CD8-positive, alpha-beta memory T cell (primary cell): Measurements from ENCODE around the gene ZBTB16. TPM values are rescaled to one million over a fixed set of nuclear protein-coding genes. Genes with fewer than 3 reads are reported as not detected.
A peak's percentile ranks its signal among the peaks of the same experiment; 100 is the strongest.

Source experiments
- CTCF ChIA-PET: fragments of 350-600 bp; sonication (Branson Sonifier 250); formaldehyde crosslinking; loops from one replicate; lab custom pipeline; 2021; ENCODE audit warnings: antibody characterized with exemption; lab: Charles Lee
- POLR2A ChIA-PET: fragments of 350-600 bp; sonication (Branson Sonifier 250); formaldehyde crosslinking; loops from one replicate; lab custom pipeline; 2021; ENCODE audit warnings: antibody characterized with exemption; lab: Charles Lee
- DNase-seq, 5 donors: peaks; one replicate each; pipeline versions ENCODE4 v3.0.0 to v3.0.0-alpha.2; 2020 to 2022; ENCODE audit warnings: mixed read lengths in 1 of 5
- H3K27ac ChIP-seq: one replicate; pipeline ENCODE4 v1.7.0; 2013; ENCODE audit warnings: low read depth, mild to moderate bottlenecking, low read length, moderate library complexity
- H3K27me3 ChIP-seq: 2 replicates; pipeline ENCODE4 v1.7.0; 2013; ENCODE audit warnings: low read length, mild to moderate bottlenecking; ENCODE audit not compliant: insufficient read depth, poor library complexity, severe bottlenecking
- H3K36me3 ChIP-seq: 2 replicates; pipeline ENCODE4 v1.7.0; 2013; ENCODE audit warnings: mild to moderate bottlenecking, low read length, moderate library complexity; ENCODE audit not compliant: insufficient read depth
- H3K4me1 ChIP-seq: 2 replicates; pipeline ENCODE4 v1.7.0; 2013; ENCODE audit warnings: mild to moderate bottlenecking, low read length, moderate library complexity; ENCODE audit not compliant: insufficient read depth
- H3K4me3 ChIP-seq: 2 replicates; pipeline ENCODE4 v1.7.0; 2013; ENCODE audit warnings: mild to moderate bottlenecking, low read length
- H3K9me3 ChIP-seq: 2 replicates; pipeline ENCODE4 v1.7.0; 2013; ENCODE audit warnings: mild to moderate bottlenecking, low read length
- H3K27ac Mint-ChIP-seq, 8 donors: one replicate each; pipeline ENCODE4 v1.8.0; 2020 to 2021; ENCODE audit warnings: mixed read lengths in 8 of 8, mild to moderate bottlenecking in 6 of 8, inconsistent platforms in 3 of 8, moderate library complexity in 3 of 8
- H3K27me3 Mint-ChIP-seq, 2 donors: one replicate each; pipeline ENCODE4 v1.8.0; 2020 to 2021; ENCODE audit warnings: mixed read lengths in 2 of 2, mild to moderate bottlenecking in 1 of 2, moderate library complexity in 1 of 2
- H3K36me3 Mint-ChIP-seq, 3 donors: one replicate each; pipeline ENCODE4 v1.8.0; 2020 to 2021; ENCODE audit warnings: mixed read lengths in 3 of 3, inconsistent platforms in 1 of 3, mild to moderate bottlenecking in 1 of 3
- H3K4me1 Mint-ChIP-seq, 3 donors: one replicate each; pipeline ENCODE4 v1.8.0; 2020 to 2021; ENCODE audit warnings: mixed read lengths in 3 of 3, inconsistent platforms in 1 of 3, mild to moderate bottlenecking in 1 of 3
- H3K4me3 Mint-ChIP-seq, 7 donors: one replicate each; pipeline ENCODE4 v1.8.0; 2020 to 2021; ENCODE audit warnings: mixed read lengths in 7 of 7, mild to moderate bottlenecking in 6 of 7, moderate library complexity in 4 of 7, inconsistent platforms in 2 of 7
- H3K9me3 Mint-ChIP-seq, 5 donors: one replicate each; pipeline ENCODE4 v1.8.0; 2020 to 2022; ENCODE audit warnings: mixed read lengths in 5 of 5, mild to moderate bottlenecking in 3 of 5, moderate library complexity in 2 of 5, inconsistent platforms in 1 of 5
- polyA plus RNA-seq: library from polyadenylated mRNA; unstranded; fragments of 300-500 nt; fragmentation: Illumina TruSeq; gene quantifications from one replicate; pipeline ENCODE4 v1.2.3, GENCODE V29; 2021
- total RNA-seq, 2 experiments: library from RNA; stranded (reverse); gene quantifications; one replicate each; pipeline ENCODE4 v1.2.3, GENCODE V29; 2021

The ZBTB16 gene
- total and polyA plus RNA-seq, 3 experiments from 2014 or later, result 2.1 to 71.9 (median 2.2) TPM

- H3K27me3 ChIP-seq, result no peaks in the 10 kb centered on the region
- H3K36me3 ChIP-seq, result no peaks in the 10 kb centered on the region
- no peak overlapping the region for H3K27ac ChIP-seq
- ChIA-PET POLR2A (no interaction called here), CTCF (interaction anchor here (0.8 kb wide), 1 partner anchor 51 kb away, joined by 3 read pairs; no protein-coding TSS in a partner anchor)
- Mint-ChIP-seq H3K9me3 (no peaks in the 10 kb centered on the region), H3K4me3 (peak overlapping the region in 1 of 7 donors; percentile 58), H3K27ac (peak overlapping the region in 4 of 8 donors; percentile 0 to 81 (median 24)), H3K36me3 (peaks cover 0 to 5% (median 0%) of the 10 kb centered on the region in 3 donors), H3K4me1 (peaks cover 32 to 55% (median 41%) of the 10 kb centered on the region in 3 donors), H3K27me3 (peaks cover 0 to 1% of the 10 kb centered on the region in 2 donors)
- H3K9me3 ChIP-seq, result no peaks in the 10 kb centered on the region
- H3K4me3 ChIP-seq, result no peak overlapping the region
- no peak for DNase-seq
- H3K4me1 ChIP-seq, result peaks cover 15% of the 10 kb centered on the region
Observed at GRCh38 chr11:114209904-114210303, 150.4 kb downstream of the ZBTB16 start.

GRCh38 chr11:114211444-114212121 is 152.1 kb downstream of the ZBTB16 start:
- ChIA-PET CTCF (interaction anchor here (0.6 to 1.1 kb wide), 2 partner anchors 49 to 118 kb away, joined by 3 read pairs; no protein-coding TSS in a partner anchor), POLR2A (no interaction called here)
- no peaks in the 10 kb centered on the region for H3K9me3 ChIP-seq
- H3K4me1 ChIP-seq, result peaks cover 31% of the 10 kb centered on the region
- Mint-ChIP-seq H3K27ac (peak overlapping the region in 5 of 8 donors; percentile 17 to 75 (median 46)), H3K9me3 (no peaks in the 10 kb centered on the region), H3K4me1 (peaks cover 48 to 71% (median 58%) of the 10 kb centered on the region in 3 donors), H3K4me3 (no peak overlapping the region), H3K36me3 (peaks cover 0 to 3% (median 0%) of the 10 kb centered on the region in 3 donors), H3K27me3 (peaks cover 0 to 1% of the 10 kb centered on the region in 2 donors)
- H3K4me3 ChIP-seq, result no peak overlapping the region
- no peak overlapping the region for H3K27ac ChIP-seq
- no peaks in the 10 kb centered on the region for H3K27me3 ChIP-seq
- DNase-seq, result no peak
- no peaks in the 10 kb centered on the region for H3K36me3 ChIP-seq

- H3K27me3 Mint-ChIP-seq, result peaks cover 0 to 1% of the 10 kb centered on the region in 2 donors
- DNase-seq, result no peak
- peaks cover 40 to 66% (median 53%) of the 10 kb centered on the region in 3 donors for H3K4me1 Mint-ChIP-seq
- no peaks in the 10 kb centered on the region for H3K36me3 ChIP-seq
- POLR2A ChIA-PET, result no interaction called here
- H3K4me3 ChIP-seq, result no peak overlapping the region
- no peaks in the 10 kb centered on the region for H3K9me3 Mint-ChIP-seq
- H3K4me1 ChIP-seq, result peaks cover 32% of the 10 kb centered on the region
- peaks cover 0 to 5% (median 0%) of the 10 kb centered on the region in 3 donors for H3K36me3 Mint-ChIP-seq
- H3K27me3 ChIP-seq, result no peaks in the 10 kb centered on the region
- peak overlapping the region in 3 of 8 donors; percentile 66 to 85 (median 71) for H3K27ac Mint-ChIP-seq
- H3K4me3 Mint-ChIP-seq, result peak overlapping the region in 1 of 7 donors; percentile 33
- H3K9me3 ChIP-seq, result no peaks in the 10 kb centered on the region
- H3K27ac ChIP-seq, result no peak overlapping the region
- CTCF ChIA-PET, result no interaction called here
Observed at GRCh38 chr11:114213622-114214021, 154.1 kb downstream of the ZBTB16 start.

- peaks cover 0 to 6% of the 10 kb centered on the region in 2 donors for H3K27me3 Mint-ChIP-seq
- H3K4me1 Mint-ChIP-seq, result peaks cover 29 to 51% (median 45%) of the 10 kb centered on the region in 3 donors
- ChIA-PET CTCF (interaction anchor here (0.8 to 1.0 kb wide), 3 partner anchors 11 to 189 kb away, joined by 3 read pairs; no protein-coding TSS in a partner anchor), POLR2A (interaction anchor here (1.2 kb wide), 1 partner anchor 10 kb away, joined by 5 read pairs; no protein-coding TSS in a partner anchor)
- H3K27ac Mint-ChIP-seq, result peak overlapping the region in 7 of 8 donors; percentile 8 to 82 (median 71)
- Histone ChIP-seq H3K4me1 (peaks cover 27% of the 10 kb centered on the region), H3K27ac (peak overlapping the region; percentile 52), H3K27me3 (no peaks in the 10 kb centered on the region), H3K4me3 (no peak overlapping the region), H3K36me3 (no peaks in the 10 kb centered on the region), H3K9me3 (no peaks in the 10 kb centered on the region)
- H3K9me3 Mint-ChIP-seq, result no peaks in the 10 kb centered on the region
- no peak for DNase-seq
- H3K4me3 Mint-ChIP-seq, result peak overlapping the region in 5 of 7 donors; percentile 10 to 76 (median 24)
- peaks cover 0 to 3% (median 0%) of the 10 kb centered on the region in 3 donors for H3K36me3 Mint-ChIP-seq
Observed at GRCh38 chr11:114215428-114215827, 155.9 kb downstream of the ZBTB16 start.

- H3K27ac ChIP-seq, result peak overlapping the region; percentile 52
- no peak for DNase-seq
- Mint-ChIP-seq H3K27me3 (peaks cover 0 to 6% of the 10 kb centered on the region in 2 donors), H3K4me3 (peak overlapping the region in 6 of 7 donors; percentile 10 to 76 (median 22)), H3K27ac (peak overlapping the region in 7 of 8 donors; percentile 8 to 82 (median 71)), H3K4me1 (peaks cover 29 to 49% (median 43%) of the 10 kb centered on the region in 3 donors), H3K36me3 (peaks cover 0 to 2% (median 0%) of the 10 kb centered on the region in 3 donors), H3K9me3 (no peaks in the 10 kb centered on the region)
- H3K9me3 ChIP-seq, result no peaks in the 10 kb centered on the region
- peaks cover 27% of the 10 kb centered on the region for H3K4me1 ChIP-seq
- H3K27me3 ChIP-seq, result no peaks in the 10 kb centered on the region
- CTCF ChIA-PET, result interaction anchor here (0.8 to 1.0 kb wide), 3 partner anchors 10 to 190 kb away, joined by 3 to 4 read pairs (median 3); no protein-coding TSS in a partner anchor
- no peaks in the 10 kb centered on the region for H3K36me3 ChIP-seq
- H3K4me3 ChIP-seq, result no peak overlapping the region
- POLR2A ChIA-PET, result no interaction called here
Observed at GRCh38 chr11:114215871-114216795, 156.6 kb downstream of the ZBTB16 start.

GRCh38 chr11:114216796-114217180 is 157.3 kb downstream of the ZBTB16 start:
- POLR2A ChIA-PET, result interaction anchor here (0.5 kb wide), 1 partner anchor 137 kb away, joined by 3 read pairs; no protein-coding TSS in a partner anchor
- H3K27me3 ChIP-seq, result no peaks in the 10 kb centered on the region
- H3K4me3 ChIP-seq, result no peak overlapping the region
- no peaks in the 10 kb centered on the region for H3K9me3 ChIP-seq
- peaks cover 27% of the 10 kb centered on the region for H3K4me1 ChIP-seq
- peak overlapping the region; percentile 52 for H3K27ac ChIP-seq
- Mint-ChIP-seq H3K27me3 (peaks cover 0 to 6% of the 10 kb centered on the region in 2 donors), H3K27ac (peak overlapping the region; percentile 13 to 77 (median 39)), H3K4me3 (peak overlapping the region in 6 of 7 donors; percentile 7 to 76 (median 16)), H3K9me3 (no peaks in the 10 kb centered on the region), H3K36me3 (peaks cover 0 to 2% (median 0%) of the 10 kb centered on the region in 3 donors), H3K4me1 (peaks cover 29 to 44% (median 41%) of the 10 kb centered on the region in 3 donors)
- DNase-seq, result no peak
- CTCF ChIA-PET, result interaction anchor here (0.7 to 0.8 kb wide), 2 partner anchors 18 to 181 kb away, joined by 3 read pairs; no protein-coding TSS in a partner anchor
- no peaks in the 10 kb centered on the region for H3K36me3 ChIP-seq

- no peaks in the 10 kb centered on the region for H3K9me3 Mint-ChIP-seq
- H3K27ac ChIP-seq, result no peak overlapping the region
- ChIA-PET POLR2A (no interaction called here), CTCF (no interaction called here)
- H3K4me1 ChIP-seq, result peaks cover 27% of the 10 kb centered on the region
- no peak overlapping the region for H3K4me3 ChIP-seq
- H3K4me1 Mint-ChIP-seq, result peaks cover 29 to 41% (median 40%) of the 10 kb centered on the region in 3 donors
- H3K4me3 Mint-ChIP-seq, result peak overlapping the region in 1 of 7 donors; percentile 39
- H3K36me3 ChIP-seq, result no peaks in the 10 kb centered on the region
- H3K36me3 Mint-ChIP-seq, result peaks cover 0 to 2% (median 0%) of the 10 kb centered on the region in 3 donors
- DNase-seq, result no peak
- H3K27me3 Mint-ChIP-seq, result peaks cover 0 to 6% of the 10 kb centered on the region in 2 donors
- no peaks in the 10 kb centered on the region for H3K9me3 ChIP-seq
- H3K27ac Mint-ChIP-seq, result peak overlapping the region in 4 of 8 donors; percentile 2 to 70 (median 54)
- H3K27me3 ChIP-seq, result no peaks in the 10 kb centered on the region
Observed at GRCh38 chr11:114218508-114218907, 159.0 kb downstream of the ZBTB16 start.
